KMS-11 (cell line): Measurements from ENCODE around the gene CUL4A.

Source experiments
- H2AFZ ChIP-seq: fragments of 200-600 bp; sonication (generic); 2 replicates; pipeline ENCODE4 v1.6.1; 2016; ENCODE audit warnings: antibody characterized with exemption, mixed run types, low read depth
- H3K27ac ChIP-seq: fragments of 200-600 bp; sonication (generic); 2 replicates; pipeline ENCODE4 v1.6.1; 2016; ENCODE audit warnings: mild to moderate bottlenecking, mixed run types
- H3K27me3 ChIP-seq: fragments of 200-600 bp; sonication (generic); 2 replicates; pipeline ENCODE4 v1.6.1; 2017; ENCODE audit warnings: mild to moderate bottlenecking, low read depth, mixed run types, moderate library complexity; ENCODE audit not compliant: insufficient read depth
- H3K36me3 ChIP-seq: fragments of 200-600 bp; sonication (generic); 2 replicates; pipeline ENCODE4 v1.6.1; 2017; ENCODE audit warnings: mild to moderate bottlenecking, mixed run types; ENCODE audit not compliant: insufficient read depth
- H3K4me1 ChIP-seq: fragments of 200-600 bp; sonication (generic); 2 replicates; pipeline ENCODE4 v1.6.1; 2016; ENCODE audit warnings: mild to moderate bottlenecking, low read depth, mixed run types; ENCODE audit not compliant: poor library complexity, severe bottlenecking
- H3K4me2 ChIP-seq: fragments of 200-600 bp; sonication (generic); 2 replicates; pipeline ENCODE4 v1.7.0; 2016; ENCODE audit warnings: mild to moderate bottlenecking, mixed run types
- H3K4me3 ChIP-seq: fragments of 200-600 bp; sonication (generic); IDR thresholded peaks from 2 replicates; pipeline ENCODE4 v1.6.1; 2017; ENCODE audit warnings: low read depth, low read length, mixed read lengths; ENCODE audit not compliant: insufficient read depth
- H3K79me2 ChIP-seq: fragments of 200-600 bp; sonication (generic); 2 replicates; pipeline ENCODE4 v1.6.1; 2016; ENCODE audit warnings: low read depth, mixed run types; ENCODE audit not compliant: insufficient read depth
- H3K9ac ChIP-seq: fragments of 200-600 bp; sonication (generic); 2 replicates; pipeline ENCODE4 v1.6.1; 2016; ENCODE audit warnings: mild to moderate bottlenecking, mixed run types
- H4K20me1 ChIP-seq: fragments of 200-600 bp; sonication (generic); 2 replicates; pipeline ENCODE4 v1.6.1; 2016; ENCODE audit warnings: mild to moderate bottlenecking, mixed run types; ENCODE audit not compliant: insufficient read depth
- TF ChIP-seq, protein P1 (sequence below): fragments of 200-600 bp; sonication (generic); conservative IDR thresholded peaks from 2 replicates; pipeline ENCODE4 v1.6.1; 2017; ENCODE audit warnings: low read depth, mild to moderate bottlenecking, antibody characterized with exemption, low read length, moderate library complexity, mixed read lengths

The CUL4A gene

GRCh38 chr13:113210833-113211232, 1.4 kb downstream of the CUL4A start:
- peaks cover 81% of the 10 kb centered on the region for H3K79me2 ChIP-seq
- H3K9ac ChIP-seq, result peak overlapping the region; percentile 78; the same call in 1 of the 2 replicates
- no peaks in the 10 kb centered on the region for H3K36me3 ChIP-seq
- peaks cover 43% of the 10 kb centered on the region for H3K4me1 ChIP-seq
- 0 out of 2 replicates have a peak, but pooled peaks cover 11% of the 10 kb centered on the region for H4K20me1 ChIP-seq
- peak overlapping the region; percentile 88 for H3K4me2 ChIP-seq
- no peaks in the 10 kb centered on the region for H3K27me3 ChIP-seq
- H2AFZ ChIP-seq, result no peak overlapping the region
- no peak overlapping the region for H3K4me3 ChIP-seq
- TF ChIP-seq, protein P1, sequence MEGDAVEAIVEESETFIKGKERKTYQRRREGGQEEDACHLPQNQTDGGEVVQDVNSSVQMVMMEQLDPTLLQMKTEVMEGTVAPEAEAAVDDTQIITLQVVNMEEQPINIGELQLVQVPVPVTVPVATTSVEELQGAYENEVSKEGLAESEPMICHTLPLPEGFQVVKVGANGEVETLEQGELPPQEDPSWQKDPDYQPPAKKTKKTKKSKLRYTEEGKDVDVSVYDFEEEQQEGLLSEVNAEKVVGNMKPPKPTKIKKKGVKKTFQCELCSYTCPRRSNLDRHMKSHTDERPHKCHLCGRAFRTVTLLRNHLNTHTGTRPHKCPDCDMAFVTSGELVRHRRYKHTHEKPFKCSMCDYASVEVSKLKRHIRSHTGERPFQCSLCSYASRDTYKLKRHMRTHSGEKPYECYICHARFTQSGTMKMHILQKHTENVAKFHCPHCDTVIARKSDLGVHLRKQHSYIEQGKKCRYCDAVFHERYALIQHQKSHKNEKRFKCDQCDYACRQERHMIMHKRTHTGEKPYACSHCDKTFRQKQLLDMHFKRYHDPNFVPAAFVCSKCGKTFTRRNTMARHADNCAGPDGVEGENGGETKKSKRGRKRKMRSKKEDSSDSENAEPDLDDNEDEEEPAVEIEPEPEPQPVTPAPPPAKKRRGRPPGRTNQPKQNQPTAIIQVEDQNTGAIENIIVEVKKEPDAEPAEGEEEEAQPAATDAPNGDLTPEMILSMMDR, result no peak
- H3K27ac ChIP-seq, result no peak overlapping the region

DNA sequence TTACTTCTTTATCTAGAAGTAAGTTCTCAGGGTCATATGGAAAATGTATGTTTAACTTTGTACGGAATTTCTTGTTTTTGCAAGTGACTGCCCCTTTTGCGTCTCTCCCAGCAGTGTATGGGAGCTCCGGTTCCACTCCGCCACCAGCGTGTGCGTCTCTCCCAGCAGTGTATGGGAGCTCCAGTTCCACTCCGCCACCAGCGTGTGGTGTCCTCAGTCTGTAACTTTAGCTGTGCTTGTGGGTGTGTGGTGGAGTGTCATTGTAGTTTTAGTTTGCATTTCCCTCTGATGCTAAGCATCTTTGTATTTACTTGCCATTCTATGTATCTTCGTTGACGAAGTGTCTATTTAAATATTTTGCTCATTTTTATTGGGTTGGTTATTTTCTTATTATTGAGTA, 2.4 kb downstream of the CUL4A start:
- Histone ChIP-seq H2AFZ (no peak overlapping the region), H3K79me2 (peaks cover 80% of the 10 kb centered on the region), H3K4me1 (peaks cover 43% of the 10 kb centered on the region), H3K4me3 (no peak overlapping the region), H3K4me2 (peak overlapping the region; percentile 88; the same call in 1 of the 2 replicates), H3K27ac (no peak overlapping the region), H3K9ac (no peak overlapping the region), H4K20me1 (peaks cover 11% of the 10 kb centered on the region; the same call in 1 of the 2 replicates), H3K36me3 (no peaks in the 10 kb centered on the region), H3K27me3 (no peaks in the 10 kb centered on the region)
- TF ChIP-seq, protein P1, result no peak

- Histone ChIP-seq H2AFZ (no peak overlapping the region), H3K27me3 (no peaks in the 10 kb centered on the region), H3K4me2 (no peak overlapping the region), H3K36me3 (no peaks in the 10 kb centered on the region), H3K4me3 (no peak overlapping the region), H4K20me1 (peaks cover 18% of the 10 kb centered on the region), H3K79me2 (peaks cover 97% of the 10 kb centered on the region), H3K9ac (no peak overlapping the region), H3K27ac (no peak overlapping the region), H3K4me1 (peaks cover 32% of the 10 kb centered on the region)
- TF ChIP-seq, protein P1, result no peak
Measured at GRCh38 chr13:113216254-113217048, 7.0 kb downstream of the CUL4A start.

DNA sequence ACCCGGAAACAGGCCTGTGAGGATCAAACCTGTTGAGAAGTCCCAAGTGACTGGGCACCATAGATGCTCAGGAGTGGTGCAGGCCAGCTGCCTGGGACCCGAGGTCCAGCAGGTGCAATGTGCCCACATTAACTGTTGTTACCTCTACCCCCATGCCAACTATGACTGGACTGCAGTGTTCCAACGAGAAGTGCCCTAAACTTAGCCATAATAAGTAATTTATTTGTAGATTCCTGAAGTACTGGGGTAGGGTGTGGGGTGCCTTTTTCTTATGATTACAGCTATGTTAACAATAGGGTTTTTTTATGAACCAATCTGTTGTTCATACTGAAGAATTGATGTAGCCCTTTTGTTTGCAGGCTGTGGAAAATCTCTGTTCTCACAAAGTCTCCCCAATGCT, 9.2 kb downstream of the CUL4A start:
- Histone ChIP-seq H3K36me3 (no peaks in the 10 kb centered on the region), H3K27ac (no peak overlapping the region), H4K20me1 (peaks cover 10% of the 10 kb centered on the region)

More for the DNA sequence above, 9.2 kb downstream of the CUL4A start:
- Histone ChIP-seq H2AFZ (no peak overlapping the region), H3K9ac (no peak overlapping the region), H3K79me2 (peaks cover 81% of the 10 kb centered on the region), H3K4me1 (peaks cover 21% of the 10 kb centered on the region), H3K27me3 (no peaks in the 10 kb centered on the region), H3K4me2 (no peak overlapping the region), H3K4me3 (no peak overlapping the region)
- TF ChIP-seq, protein P1, result no peak
